Vagina (tissue), 2 donors: ENCODE results near the gene PIAS1. TPM values are rescaled to one million over a fixed set of nuclear protein-coding genes. Genes with fewer than 3 reads are reported as not detected.

Experiments
- DNase-seq, 2 donors: peaks; one replicate each; pipeline ENCODE4 v3.0.0-alpha.2; 2017; ENCODE audit errors: extremely low spot score in 2 of 2
- H3K27ac ChIP-seq: fragments of 200-600 bp; sonication (generic); one replicate; pipeline ENCODE4 v1.5.1; 2019
- H3K27me3 ChIP-seq: fragments of 200-600 bp; sonication (generic); one replicate; pipeline ENCODE4 v1.5.1; 2019
- H3K36me3 ChIP-seq, 2 donors: fragments of 200-600 bp; sonication (generic); one replicate each; pipeline ENCODE4 v1.5.1; 2017 to 2019
- H3K4me1 ChIP-seq: fragments of 200-600 bp; sonication (generic); one replicate; pipeline ENCODE4 v1.5.1; 2019
- H3K4me3 ChIP-seq, 2 donors: fragments of 200-600 bp; sonication (generic); 1 replicate in 1 of 2; 2 replicates in 1 of 2; pipeline ENCODE4 v1.5.1; 2016 to 2019
- H3K9me3 ChIP-seq: fragments of 200-600 bp; sonication (generic); one replicate; pipeline ENCODE4 v1.5.1; 2019
- CTCF ChIP-seq, 3 experiments: fragments of 450-650 bp in 2 of 3; fragments of 200-600 bp in 1 of 3; sonication (generic) in 1 of 3; IDR thresholded peaks; one replicate each; pipeline ENCODE4 v1.5.1; 2017 to 2019; ENCODE audit warnings: antibody characterized with exemption in 3 of 3, mild to moderate bottlenecking in 2 of 3, moderate library complexity in 2 of 3
- POLR2A ChIP-seq, 2 donors: fragments of 450-650 bp; IDR thresholded peaks; one replicate each; pipeline ENCODE4 v1.6.1; 2017; ENCODE audit warnings: antibody characterized with exemption in 2 of 2, mild to moderate bottlenecking in 2 of 2, moderate library complexity in 2 of 2
- POLR2AphosphoS5 ChIP-seq, 2 donors: sonication (generic); formaldehyde crosslinking; IDR thresholded peaks; one replicate each; pipeline ENCODE4 v1.9.0; 2017; ENCODE audit warnings: antibody characterized with exemption in 2 of 2, mild to moderate bottlenecking in 2 of 2, low read depth in 1 of 2; ENCODE audit not compliant: insufficient read depth in 1 of 2
- intact Hi-C: fragments of 100-400 bp; cut with DNase I; formaldehyde crosslinking; loops from one replicate; pipeline ENCODE4 v1.15.1; 2023
- total RNA-seq: library from RNA; depleted of rRNA; stranded (reverse); fragments of >200 nt; gene quantifications from one replicate; pipeline ENCODE4 v1.2.3, GENCODE V29; 2016

The PIAS1 gene
- total RNA-seq, 1 donor from 2014 or later: 88.1 TPM

GRCh38 chr15:68196445-68197169 lies 142.5 kb downstream of the PIAS1 start:
- peak in 1 of 2 donors; percentile 70 for DNase-seq
- Histone ChIP-seq H3K27me3 (no peaks in the 10 kb centered on the region), H3K27ac (no peak overlapping the region), H3K9me3 (no peaks in the 10 kb centered on the region), H3K36me3 (peaks cover 0 to 11% of the 10 kb centered on the region in 2 donors), H3K4me1 (peaks cover 11% of the 10 kb centered on the region), H3K4me3 (no peak overlapping the region)
- TF ChIP-seq CTCF (IDR thresholded peaks at IDR 0.05) (no peak), POLR2A (IDR thresholded peaks at IDR 0.05) (no peak)
- intact Hi-C loops: no loop called here

- Histone ChIP-seq H3K4me1 (peaks cover 11% of the 10 kb centered on the region), H3K27ac (no peak overlapping the region), H3K9me3 (no peaks in the 10 kb centered on the region), H3K27me3 (no peaks in the 10 kb centered on the region), H3K4me3 (no peak overlapping the region), H3K36me3 (peaks cover 0 to 6% of the 10 kb centered on the region in 2 donors)
- DNase-seq: peak in 1 of 2 donors; percentile 65
- intact Hi-C loops: no loop called here
- TF ChIP-seq POLR2A (IDR thresholded peaks at IDR 0.05) (no peak), CTCF (IDR thresholded peaks at IDR 0.05) (no peak), POLR2AphosphoS5 (IDR thresholded peaks at IDR 0.05; ENCODE audit: insufficient read depth in 1 of 2, low read depth in 1 of 2) (no peak)
Observed at GRCh38 chr15:68197170-68197492, 143.0 kb downstream of the PIAS1 start.

- no peak overlapping the region for H3K4me3 ChIP-seq
- DNase-seq: peak in 1 of 2 donors; percentile 52
- peaks cover 0 to 4% of the 10 kb centered on the region in 2 donors for H3K36me3 ChIP-seq
- no peak for TF ChIP-seq POLR2AphosphoS5 (IDR thresholded peaks at IDR 0.05; ENCODE audit: insufficient read depth in 1 of 2, low read depth in 1 of 2)
- H3K4me1 ChIP-seq: peaks cover 11% of the 10 kb centered on the region
- no peaks in the 10 kb centered on the region for H3K9me3 ChIP-seq
- H3K27me3 ChIP-seq: no peaks in the 10 kb centered on the region
- no peak overlapping the region for H3K27ac ChIP-seq
- intact Hi-C loops: no loop called here
Observed at GRCh38 chr15:68197661-68198437, 143.7 kb downstream of the PIAS1 start.

- no peak for TF ChIP-seq POLR2AphosphoS5 (IDR thresholded peaks at IDR 0.05; ENCODE audit: insufficient read depth in 1 of 2, low read depth in 1 of 2)
- no peak for TF ChIP-seq POLR2A (IDR thresholded peaks at IDR 0.05)
- TF ChIP-seq CTCF (IDR thresholded peaks at IDR 0.05): no peak
- H3K4me1 ChIP-seq: peaks cover 21% of the 10 kb centered on the region
- H3K4me3 ChIP-seq: no peak overlapping the region
- H3K27ac ChIP-seq: no peak overlapping the region
- no peaks in the 10 kb centered on the region for H3K27me3 ChIP-seq
- H3K9me3 ChIP-seq: no peaks in the 10 kb centered on the region
- intact Hi-C loops: no loop called here
- no peaks in the 10 kb centered on the region for H3K36me3 ChIP-seq
- peak in 1 of 2 donors; percentile 44 for DNase-seq
Observed at GRCh38 chr15:68199340-68199739, 145.2 kb downstream of the PIAS1 start.

GRCh38 chr15:68200016-68200861 lies 146.1 kb downstream of the PIAS1 start:
- H3K4me1 ChIP-seq: peaks cover 30% of the 10 kb centered on the region

More at GRCh38 chr15:68200016-68200861, 146.1 kb downstream of the PIAS1 start:
- no peaks in the 10 kb centered on the region for H3K9me3 ChIP-seq
- DNase-seq: peak in 1 of 2 donors; percentile 79
- intact Hi-C loops: no loop called here
- no peak overlapping the region for H3K4me3 ChIP-seq
- H3K27me3 ChIP-seq: no peaks in the 10 kb centered on the region
- H3K36me3 ChIP-seq: no peaks in the 10 kb centered on the region
- H3K27ac ChIP-seq: no peak overlapping the region
- TF ChIP-seq POLR2A (IDR thresholded peaks at IDR 0.05) (no peak), CTCF (IDR thresholded peaks at IDR 0.05) (no peak), POLR2AphosphoS5 (IDR thresholded peaks at IDR 0.05; ENCODE audit: insufficient read depth in 1 of 2, low read depth in 1 of 2) (no peak)
